HG02884 (cell line): ENCODE measurements around the gene UBE2D2.
A peak's percentile ranks its signal among the peaks of the same experiment; 100 is the strongest.

ENCODE experiments used
- ATAC-seq: cut with Tn5 transposase; IDR thresholded peaks from one replicate; pipeline ENCODE4 v1.9.1; 2021; ENCODE audit warnings: mild to moderate bottlenecking, moderate library complexity; ENCODE audit not compliant: unreplicated experiment

UBE2D2 gene

DNA sequence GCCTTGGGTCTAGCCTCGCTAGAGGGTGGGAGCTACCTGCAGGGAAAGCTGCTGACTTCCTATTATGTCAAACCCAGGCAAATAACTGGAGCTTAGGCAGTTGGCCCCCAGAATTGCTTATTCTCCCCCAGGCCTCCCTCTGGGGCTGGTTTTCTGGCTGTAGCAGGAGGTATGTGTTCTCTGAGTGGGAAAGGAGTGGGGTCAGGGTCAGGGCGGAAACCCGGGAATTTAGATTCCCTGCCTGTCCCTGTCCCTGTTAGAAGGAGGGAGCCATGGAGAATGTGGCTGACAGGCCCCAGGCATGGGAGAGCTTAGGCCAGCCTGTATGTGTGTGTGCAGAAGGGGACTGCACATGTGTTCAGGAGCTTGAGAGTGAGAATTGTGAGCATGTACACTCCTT, 73.4 kb downstream of the UBE2D2 start:
- no peak for ATAC-seq

DNA sequence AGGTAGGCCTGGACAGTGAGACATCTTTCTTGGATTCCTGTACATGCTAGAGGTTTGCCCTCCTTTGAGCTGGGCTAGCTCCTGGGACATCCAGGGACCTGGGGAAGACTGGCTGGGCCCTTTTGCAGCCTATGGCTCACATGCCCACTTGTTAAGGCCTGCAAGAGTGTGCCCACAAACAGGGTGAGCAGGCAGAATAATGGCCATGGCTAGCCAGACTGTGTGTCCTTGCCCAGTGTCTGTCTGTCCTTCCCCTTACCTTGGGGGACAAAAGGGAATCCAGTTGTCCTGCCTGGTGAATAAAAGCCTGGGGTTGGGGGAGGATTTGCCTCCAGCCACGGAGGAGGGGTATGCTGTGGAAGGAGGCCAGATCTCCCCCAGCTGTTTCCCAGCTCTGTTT, 74.1 kb downstream of the UBE2D2 start:
- no peak for ATAC-seq

DNA sequence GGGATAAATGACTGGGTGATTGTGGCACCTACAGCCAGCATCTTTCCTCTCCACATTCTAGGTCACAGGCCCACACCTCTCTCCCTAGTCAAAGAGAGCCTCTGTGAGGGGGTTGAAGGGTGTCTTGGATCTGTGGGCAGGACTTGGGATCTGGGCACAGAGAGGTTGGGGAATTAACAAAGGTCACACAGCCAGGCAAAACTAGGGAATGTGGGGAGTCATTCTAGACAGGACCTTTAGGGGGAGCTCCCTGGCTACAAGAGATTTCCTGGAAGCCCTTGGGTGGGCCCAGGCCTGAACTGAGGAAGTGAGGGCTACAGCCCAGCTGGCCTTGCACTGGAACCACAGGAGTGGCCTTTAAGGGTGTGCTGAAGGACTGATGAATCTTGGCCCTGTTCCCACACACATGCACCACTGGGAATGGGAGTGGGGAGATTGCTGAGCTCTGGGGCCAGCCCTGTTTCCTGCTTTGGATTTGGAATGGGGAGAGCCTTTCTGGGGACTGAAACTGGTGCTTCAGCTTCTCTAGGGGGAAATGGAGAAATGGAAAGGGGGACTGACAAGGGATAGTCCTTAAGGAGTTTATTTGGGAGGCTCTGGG, 74.6 kb downstream of the UBE2D2 start:
- ATAC-seq = no peak

DNA sequence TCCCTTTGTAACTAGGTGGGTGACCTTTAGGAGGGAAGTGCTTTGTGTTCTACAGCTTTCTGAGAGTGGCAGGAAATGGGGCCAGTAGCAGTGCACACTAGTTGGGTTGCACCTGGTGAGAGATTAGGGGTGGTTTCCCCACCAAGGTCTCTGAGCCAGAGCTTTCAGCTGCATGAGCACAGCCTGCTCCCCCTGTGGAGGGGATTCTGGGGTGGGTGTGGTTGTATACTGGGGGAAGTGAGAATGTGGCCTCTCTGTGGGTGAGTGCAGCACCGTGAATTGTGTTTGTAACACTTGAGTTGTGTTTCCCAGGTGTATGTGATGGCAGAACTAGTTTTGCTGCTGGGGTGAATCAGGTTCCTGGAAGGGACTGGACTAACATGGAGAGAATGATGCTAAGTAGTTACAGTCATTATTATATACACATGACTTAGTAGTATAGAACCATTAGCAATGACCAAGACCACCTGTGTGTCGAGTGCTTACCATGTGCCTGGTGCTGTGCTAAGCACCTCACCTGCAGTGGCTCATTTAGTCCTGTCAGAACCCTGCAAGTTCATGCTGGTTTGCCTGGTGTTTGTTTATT, 75.2 kb downstream of the UBE2D2 start:
- ATAC-seq = peak; percentile 71

DNA sequence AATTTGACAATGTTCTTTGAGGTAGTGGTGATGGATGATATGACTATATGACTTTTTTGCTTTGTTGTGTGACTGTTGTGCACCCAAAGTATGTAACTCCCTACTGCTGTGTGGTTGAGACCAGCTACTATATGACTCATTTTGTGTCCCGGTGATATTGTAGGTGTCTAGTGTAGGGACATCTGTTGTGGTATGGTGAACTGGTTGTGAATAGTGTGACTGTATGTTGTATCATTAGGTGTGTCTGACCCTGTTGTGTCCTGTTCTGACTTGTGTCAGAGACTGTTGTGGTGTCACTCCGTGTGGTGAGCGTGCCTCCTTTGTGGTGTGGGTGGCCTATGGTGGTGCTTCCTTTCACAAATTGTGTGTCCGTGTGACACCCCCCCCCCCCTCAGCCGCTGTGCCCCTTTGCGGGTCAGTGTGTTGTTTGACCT, 75.9 kb downstream of the UBE2D2 start:
- ATAC-seq = peak; percentile 19

DNA sequence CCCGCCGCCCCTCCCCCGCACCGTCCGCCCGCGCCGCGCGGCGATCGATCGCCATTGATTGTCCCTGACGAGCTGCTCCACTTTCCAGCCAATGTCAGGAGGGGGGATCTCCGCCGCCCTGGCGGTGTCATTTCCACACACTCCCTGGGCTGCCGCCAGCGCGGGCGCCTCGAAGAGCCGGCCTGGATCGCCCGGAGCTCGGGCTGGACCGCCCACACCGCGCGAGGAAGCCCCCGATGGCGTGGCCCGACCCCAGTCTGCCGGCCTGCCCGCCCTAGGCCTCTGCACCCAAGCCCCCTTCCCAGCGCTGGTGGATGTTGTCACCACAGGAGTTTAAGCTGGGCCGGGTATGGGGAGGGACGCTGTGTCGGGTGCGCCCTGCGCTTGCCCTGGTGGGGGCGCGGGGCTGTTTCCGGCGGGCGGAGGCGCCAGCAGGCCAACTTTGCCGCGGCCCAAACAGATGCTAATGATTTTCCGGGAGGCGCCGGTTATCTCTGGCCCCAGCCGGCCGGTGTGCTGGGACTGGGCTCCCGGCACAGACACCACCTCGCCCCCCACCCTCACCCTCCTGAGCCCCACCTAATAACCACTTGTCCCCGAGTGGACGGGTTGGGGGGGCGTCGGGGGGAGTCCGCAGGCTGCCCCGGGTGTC, 76.4 kb downstream of the UBE2D2 start:
- ATAC-seq = no peak

DNA sequence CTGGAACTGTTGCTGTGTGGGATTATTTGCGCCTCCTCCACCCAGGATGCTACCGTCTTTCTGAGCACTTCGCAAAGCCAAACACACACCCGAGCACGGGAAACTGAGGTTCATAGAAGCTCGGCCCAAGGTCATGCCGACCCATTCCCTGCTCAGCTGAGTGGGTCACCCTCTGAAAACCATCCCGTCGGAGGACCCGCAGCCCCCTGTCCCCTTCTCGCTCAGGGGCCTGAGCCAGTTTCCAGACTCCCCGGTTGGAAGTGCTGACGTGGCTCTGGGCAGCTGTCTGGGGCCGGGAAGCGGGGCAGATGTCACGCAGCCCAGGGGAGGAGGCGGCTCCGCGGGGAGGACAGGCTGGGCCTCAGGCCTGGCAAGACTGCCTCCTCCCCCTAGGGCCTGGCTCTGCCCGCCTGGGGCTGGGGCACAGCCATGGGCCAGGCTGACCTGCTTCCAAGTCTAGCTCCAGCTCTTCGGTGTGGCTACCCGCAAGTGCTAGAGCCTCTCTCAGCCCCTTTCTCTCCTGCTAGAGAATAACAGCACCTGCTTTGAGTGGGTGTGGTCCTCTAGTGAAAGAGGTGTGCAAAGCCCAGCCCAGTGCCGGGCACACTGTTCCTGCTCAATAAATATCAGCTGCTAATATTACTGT, 77.1 kb downstream of the UBE2D2 start:
- ATAC-seq = no peak

DNA sequence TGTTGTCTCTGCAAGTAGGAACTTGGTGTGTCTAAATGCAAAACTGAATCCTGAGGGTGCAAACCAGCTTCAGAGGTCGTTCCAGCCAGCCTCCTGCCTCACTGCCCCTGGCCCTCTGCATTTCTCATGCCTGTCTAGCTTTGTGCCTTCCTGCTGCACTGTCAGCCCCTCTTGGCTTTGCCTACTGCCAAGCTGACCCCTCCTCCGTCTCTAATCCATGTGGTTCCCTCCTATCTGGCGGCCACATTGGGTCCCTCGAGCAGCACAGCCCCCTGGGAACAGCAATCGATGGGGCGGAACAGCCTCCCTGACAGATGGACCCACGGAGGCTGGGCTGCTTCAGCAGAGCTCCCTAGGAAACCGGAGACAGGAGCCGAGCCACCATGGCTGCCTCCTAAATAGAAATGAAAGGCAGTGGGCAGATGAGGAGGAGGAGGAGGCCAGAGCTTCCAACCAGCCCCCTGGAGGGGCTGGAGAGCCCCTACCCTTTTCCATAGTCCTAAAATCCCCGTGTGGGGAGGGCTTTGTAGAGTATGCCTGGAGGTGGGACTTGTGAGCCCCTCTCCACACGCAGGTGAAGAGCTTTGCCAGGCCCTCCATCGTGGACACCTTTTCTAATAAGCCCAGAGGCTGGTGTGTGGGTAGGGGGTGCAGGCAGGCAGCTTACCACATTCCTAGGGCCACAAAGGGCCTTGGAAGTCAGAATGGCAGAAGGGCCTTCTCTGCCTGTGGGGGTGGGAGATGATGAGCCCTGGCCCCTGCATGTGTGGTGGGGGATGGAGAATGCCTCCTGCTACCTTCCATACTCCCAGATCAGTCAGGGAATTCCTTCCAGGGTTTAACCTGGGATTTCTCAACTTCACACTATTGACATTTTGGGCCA, 77.8 kb downstream of the UBE2D2 start:
- no peak for ATAC-seq

DNA sequence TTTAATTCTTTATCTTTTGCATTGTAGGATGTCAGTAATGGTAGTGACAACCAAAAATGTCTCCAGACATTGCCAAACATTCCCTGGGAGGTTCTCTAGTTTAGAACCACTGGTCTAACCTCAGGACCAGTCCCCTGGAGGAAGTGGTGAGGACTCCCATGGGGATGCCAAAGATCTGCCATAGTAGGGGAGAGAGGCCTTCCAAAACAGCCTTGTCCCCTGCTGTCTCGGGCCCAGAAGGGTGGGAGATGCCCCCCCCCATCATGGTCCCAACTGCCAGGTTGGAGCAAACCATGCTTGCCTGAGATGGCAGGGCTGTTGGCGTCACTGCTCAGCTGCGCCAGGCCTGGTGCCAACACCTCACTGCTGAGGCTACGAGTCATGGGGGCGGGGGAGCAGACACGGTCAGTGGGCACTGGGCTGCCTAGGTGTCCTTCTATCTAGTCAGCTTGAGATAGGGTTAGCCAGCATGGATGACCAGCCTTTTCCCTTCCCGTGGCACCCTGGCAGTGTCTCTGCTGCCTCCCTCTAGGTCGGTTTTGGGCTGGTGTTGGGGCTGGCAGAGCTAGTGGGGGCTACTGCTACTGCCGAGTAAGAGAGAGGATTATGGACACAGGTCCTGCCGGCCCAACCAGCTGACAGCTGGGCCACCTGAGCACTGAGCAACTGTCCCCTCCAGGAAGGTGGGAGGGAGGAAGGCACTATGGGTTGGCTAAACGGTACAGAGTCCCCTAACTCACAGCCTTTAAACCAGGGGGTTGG, 78.7 kb downstream of the UBE2D2 start:
- no peak for ATAC-seq

DNA sequence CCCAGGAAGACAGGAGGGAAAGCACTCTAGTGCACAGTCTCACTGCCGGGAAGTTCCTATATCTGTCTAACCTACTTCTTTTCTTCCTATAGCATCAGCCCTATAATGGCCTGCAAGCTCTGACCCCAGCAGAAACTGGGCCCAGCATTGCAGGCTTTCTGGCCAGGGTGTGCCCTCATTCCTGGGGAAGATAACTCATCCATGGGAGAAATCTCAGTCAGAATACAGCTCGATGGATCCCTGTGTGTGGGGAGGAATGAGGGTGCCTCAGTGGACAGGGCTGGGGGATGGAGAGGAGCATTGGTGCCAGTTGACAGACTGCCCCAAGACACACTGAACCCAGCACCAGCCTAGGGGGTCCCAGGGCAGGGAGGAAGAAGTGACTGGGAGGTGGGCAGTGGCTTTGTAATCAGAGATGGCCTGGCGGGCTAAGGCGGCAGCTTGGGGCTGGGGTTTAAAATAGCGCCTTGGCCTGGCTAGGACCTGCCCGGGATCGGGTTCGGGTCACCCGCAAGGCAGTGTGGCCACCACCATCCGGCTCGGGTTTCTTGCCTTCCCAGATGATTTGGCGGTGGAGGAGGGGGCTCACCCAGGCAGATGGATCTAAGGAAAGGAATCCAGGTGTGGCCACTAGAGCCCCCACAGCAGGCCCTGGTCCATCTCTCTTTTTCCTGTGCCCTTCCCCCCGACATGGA, 79.4 kb downstream of the UBE2D2 start:
- ATAC-seq = no peak

DNA sequence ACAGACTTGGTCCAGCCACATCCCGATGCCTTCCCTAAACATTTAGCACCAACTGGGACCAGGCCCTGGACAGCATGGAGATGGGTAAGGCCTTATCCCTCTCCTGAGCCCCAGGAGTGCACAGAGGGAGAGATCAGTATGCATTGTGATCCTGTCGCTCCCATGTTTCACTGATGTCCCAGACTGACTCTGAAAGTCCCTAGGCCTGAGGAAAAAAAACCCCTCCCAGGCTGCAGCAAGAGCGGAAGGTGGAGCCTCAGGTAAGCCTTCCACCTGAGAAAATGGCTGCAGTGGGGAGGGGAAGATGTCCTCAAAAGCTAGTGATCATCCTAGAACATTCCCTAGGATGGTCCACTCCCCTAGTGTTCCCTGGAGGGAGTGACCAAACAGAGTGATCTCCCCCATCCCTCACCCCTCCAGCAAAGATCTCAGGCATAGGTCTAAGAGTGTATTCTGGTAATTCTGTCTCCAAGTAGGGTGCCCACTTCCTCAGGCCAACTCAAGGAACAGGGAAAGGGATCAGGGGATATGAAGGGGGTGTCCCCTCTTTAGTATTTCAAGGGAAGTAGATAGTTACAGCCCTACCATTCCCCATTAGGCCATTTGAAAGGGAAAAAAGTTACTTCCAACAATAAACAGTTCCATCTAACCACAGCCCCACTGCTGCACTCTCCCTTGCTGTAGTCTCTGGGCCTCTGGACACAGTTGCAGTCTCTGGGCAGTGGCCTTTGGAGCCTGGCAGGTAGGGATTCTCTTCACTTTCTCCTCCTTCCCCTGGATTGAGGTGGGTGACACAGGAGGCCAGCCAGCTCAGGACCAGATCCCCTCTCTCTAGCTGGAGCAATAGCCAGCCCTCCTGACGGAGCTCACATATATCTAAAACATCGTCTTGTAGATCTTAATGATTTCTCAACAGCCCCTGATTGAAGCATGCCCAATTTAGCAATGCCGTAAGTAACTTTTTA, 80.3 kb downstream of the UBE2D2 start:
- no peak for ATAC-seq

DNA sequence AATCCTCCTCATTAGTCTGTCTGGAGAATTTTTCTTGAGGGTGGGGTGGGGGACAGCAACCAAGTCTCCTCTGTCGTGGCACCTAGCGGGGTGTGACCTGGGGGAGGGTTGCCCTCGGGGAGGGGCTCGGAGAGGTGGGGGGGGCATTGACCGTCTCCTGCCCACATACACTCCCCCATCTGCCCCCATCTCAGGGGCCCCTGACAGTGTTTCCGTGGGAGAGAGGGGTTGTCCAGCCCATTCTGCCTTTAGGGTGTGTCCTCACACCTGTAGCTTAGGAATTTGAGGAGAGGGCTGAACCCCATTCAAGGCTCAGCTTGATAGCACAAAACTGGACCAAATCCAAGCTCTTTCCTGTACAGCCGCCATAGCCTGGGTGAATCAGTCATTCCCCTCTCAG, 81.1 kb downstream of the UBE2D2 start:
- ATAC-seq = no peak

DNA sequence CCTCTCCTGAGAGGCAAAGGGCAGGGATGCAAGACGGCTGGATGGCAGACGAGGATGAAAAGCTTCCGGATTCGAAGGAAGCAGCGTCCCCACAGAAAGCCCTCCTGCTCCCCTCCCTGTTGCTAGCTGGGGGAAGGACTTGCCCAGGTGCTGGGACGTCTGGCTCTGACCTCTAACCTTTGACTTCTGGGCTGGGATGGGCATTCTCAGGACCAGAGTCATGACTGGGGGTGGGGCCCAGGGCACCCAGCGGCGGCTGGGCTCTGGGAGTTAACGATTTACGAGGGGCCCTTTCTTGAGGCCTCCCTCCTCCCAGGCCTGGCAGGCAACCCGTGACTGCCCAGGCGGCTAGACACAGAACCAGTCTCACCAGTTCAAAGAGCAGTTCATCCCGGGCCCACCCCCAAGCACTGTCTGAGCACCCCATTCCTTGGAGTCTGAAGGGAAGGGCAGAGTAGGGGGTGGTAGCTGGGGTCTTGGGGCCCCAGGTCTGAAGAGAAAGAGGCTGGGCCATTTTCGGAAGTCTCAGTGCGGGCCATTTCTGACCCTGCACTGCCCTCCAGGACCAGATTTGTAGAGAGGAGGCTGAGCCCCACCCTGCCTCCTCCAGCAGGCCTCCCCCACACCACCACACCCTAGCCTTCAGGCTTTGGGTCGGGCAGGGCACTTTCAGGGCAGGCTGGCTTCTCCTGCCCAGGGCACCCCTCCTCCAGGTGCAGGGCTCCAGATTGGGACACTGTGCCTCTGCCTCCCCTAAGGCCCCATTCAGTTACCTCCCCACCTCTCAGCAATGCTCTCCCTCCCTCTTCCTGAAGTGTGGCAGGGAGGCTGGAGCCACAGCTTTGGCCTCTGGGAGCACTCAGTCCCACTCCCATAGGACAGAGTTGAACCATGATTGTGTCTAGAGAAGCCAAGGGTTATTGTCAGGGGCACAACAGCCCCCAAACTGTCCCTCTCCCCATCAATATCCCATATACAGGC, 82.0 kb downstream of the UBE2D2 start:
- no peak for ATAC-seq

DNA sequence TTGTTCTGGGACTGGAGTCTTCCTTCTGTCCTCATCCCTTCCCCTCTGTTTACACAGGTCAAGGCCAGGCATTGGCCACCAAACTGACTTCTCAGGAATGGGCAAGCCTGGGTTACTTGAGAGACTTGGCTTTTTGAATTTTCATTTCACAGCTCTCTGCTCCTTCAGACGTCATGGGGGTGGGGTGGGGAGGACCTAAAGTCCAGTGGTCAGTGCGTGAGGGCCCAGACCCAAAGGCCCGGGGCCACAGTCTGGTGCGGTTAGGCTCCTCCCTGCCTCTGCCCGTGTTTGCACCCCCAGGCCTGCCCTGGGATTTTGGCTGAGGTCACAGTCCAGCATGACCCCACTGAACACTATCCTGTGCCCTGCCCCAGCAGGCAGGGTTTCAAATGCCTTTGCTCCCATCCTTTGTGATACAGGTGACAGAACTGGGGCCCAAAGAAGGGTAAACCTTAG, 82.9 kb downstream of the UBE2D2 start:
- no peak for ATAC-seq

DNA sequence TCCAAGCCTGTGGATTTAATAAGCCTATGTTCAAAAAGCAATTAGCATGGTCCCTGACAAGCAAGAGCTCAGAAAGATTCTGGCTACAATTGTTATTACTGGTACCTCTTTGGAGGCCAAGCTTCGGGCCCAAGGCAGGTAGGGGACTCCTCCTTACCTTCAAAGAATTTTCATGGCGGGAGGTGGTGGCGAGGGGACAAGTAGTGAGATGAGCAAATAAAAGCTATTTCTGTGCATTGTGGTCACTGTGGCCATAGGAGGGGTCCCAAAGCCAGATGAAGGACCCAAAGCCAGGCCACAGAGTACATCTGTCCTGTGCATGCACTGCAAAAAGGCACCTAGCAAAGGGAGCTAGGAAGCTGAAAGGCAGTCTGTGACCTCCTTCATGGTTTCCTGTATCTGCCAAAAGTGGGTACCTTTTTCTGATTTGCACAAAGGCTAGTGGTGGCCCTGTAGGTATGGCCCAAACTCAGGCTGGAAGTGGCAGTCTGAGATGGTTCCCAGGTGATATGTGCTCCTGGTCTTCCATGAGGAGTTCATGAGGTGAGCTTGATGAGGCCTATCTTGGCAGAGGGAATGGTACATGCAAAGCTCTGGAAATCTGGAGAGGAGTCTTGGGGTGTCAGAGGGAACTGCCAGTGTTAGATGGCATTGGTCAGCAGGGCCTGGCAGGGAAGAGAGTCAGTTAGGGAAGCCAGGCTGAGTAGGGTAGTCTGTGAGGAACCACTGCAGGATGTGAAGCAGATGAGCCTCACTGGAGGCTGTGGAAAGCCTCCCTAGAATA, 83.7 kb downstream of the UBE2D2 start:
- no peak for ATAC-seq

DNA sequence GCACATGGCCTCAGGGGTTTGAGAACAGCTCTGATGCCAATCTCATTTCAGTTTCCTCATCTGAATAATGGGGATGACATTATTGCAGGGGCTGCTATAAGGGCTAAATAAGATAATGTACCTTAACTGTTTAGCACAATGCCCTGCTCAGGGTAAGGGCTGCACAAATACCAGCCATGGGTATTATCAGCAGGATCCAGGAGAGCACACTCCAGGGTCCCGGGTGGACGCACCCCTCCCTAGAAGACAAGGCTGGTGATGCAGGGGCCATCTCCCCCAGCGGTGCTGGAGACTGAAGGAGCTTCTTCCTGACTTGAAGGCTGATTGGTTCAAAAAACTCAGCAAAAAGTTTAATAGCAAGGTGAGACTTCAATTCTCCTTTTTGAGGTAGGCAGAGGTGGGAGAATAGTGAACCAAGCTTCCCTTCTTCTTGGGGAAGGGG, 84.3 kb downstream of the UBE2D2 start:
- ATAC-seq = no peak
